Measurements from ENCODE around the gene PKDREJ.

Gene PKDREJ

DNA sequence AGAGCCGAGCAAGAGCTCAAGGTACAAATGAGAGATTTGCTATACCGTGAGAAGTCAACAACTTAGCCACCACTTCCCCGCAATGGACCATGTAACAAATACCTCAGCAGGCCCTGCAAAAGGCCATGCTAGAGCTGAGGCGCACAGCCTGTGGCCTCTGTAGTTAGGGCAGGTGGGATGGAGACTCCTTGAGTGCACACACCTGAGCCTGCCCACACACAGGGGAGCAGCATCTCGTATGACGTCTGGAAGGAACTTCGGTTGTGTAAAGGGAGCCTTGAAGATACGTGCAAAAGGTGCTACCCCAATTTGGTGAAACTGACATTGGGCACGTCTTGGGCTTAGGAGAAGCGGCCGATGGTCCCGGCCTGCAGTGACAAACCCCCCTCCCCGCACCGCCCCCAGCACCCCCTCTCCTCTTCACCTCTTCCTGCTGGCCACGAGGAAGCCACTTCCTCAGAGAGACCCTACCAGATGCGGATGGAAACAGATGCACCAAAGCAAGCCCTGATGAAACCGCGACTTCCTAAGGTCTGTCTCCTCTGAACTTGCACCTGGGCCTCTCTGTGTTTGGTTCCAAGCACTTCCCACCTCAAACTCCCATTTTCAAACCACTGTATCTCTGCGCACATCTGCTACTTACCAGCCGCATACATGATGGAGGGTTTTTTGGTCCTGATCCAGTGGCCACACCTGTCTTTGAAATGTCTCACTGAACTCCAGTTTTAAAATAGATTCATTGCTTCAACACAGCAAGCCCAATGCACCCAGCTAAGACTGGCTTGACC lies 23.7 kb downstream of the PKDREJ start:
- DNase-seq (ENCODE audit: low read depth), result no peak

DNA sequence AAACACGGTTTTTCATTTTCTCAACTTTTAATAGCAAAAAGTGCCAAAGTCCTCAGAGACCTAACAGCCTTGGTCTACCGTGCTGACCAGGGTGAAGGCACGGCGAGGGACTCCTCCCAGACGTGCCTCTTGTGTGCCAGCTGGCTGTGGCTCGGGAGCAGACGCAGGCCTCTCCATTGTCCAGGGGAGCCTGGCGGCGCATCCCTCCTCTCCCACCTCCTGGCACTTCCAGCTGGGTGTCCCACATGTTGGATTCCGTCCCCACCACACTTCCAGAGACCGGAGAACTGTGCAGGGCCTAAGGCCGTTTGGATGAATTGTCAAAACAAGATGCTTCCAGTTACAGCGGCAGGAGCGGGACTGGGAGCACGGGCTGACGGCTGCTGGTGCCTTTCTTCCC lies 24.6 kb downstream of the PKDREJ start:
- DNase-seq (ENCODE audit: low read depth), result no peak

DNA sequence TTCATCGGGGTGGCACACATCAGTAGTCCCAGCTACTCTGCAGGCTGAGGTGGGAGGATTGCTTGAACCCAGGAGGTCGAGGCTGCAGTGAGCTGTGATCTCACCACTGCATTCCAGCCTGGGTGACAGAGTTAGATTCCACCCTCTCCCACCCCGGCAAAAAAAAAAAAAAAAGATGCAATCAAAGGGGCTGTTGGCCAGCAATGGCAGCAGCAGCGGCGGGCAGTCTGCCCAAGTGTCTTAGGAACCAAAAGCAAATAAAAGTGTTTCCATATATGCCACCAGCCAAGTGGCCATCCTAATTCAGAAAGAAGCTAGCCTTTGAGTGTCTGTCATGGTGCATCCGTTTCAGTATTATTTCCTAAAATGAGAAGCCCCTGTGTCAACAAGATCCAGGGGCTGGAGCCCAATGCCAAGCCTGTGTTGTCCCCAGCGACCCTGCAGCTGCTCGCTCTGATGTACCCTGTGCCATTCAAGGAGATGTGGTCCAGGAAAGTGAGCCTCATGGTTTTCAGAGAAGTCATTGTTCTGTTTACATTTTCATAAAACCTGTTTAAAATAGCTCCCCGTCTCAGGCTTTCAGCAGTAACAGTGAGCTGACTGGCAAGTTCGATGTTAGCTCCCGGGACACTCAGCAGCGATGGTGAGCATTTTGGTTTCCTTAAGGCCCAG lies 25.6 kb downstream of the PKDREJ start:
- DNase-seq (ENCODE audit: low read depth), result no peak

DNA sequence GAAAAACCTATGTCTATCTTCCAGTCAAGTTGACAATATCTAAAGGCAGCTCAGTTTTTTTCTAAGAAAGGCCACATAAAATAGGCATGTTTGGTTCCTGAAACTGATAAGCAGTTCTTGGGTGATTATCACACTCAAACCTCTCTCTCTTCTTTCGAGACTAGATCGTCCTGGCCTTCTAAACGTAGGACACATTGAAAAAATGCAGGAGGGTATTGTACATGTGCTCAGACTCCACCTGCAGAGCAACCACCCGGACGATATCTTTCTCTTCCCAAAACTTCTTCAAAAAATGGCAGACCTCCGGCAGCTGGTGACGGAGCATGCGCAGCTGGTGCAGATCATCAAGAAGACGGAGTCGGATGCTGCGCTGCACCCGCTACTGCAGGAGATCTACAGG lies 28.2 kb downstream of the PKDREJ start:
- DNase-seq (ENCODE audit: low read depth), result no peak

DNA sequence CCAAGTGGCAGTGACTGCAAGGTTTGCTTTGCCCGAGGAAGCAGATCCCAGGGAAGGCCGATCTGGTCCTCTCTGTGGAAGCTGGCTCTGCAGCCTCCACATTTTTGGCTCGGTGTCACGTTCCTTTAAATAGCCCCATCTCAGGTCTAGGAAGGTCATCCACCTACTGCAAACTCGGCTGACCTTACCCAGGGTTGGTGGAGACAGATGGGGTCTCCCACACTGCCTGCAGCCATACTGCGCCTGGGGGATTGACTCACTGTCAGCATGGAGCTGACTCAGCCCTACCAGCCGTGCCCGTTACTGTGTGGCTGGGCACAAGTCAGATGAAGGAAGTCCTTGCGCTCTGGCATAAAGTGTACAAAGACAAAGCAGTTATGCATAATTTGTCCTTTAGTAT lies 29.9 kb downstream of the PKDREJ start:
- DNase-seq (ENCODE audit: low read depth), result no peak

DNA sequence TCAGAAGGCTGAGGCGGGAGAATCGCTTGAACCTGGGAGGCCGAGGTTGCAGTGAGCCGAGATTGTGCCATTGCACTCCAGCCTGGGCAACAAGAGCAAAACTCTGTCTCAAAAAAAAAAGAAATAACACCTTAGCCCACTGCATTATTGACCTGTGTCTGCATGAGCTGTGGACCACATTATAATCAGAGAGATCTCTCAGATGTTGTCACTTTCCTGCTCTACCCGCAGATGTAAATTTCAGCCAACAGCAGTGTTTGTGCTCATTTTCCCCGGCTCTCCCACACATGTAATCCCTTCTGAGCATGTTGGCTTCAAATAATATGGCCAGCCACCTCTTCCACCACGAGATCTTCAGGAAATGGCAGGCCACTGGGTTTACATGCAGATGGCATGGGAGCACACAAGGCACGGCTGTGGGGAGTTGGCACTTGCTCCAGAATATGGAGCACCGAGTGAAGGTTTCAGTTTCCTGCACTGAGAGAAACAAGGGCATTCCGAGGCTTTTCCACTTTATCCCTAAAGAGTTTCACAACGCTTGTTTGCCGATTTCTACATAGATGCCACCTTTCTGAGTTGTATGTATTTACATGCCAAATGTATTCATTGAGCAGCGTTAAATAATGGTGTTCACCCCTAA lies 32.8 kb downstream of the PKDREJ start:
- no peak for DNase-seq (ENCODE audit: low read depth)

DNA sequence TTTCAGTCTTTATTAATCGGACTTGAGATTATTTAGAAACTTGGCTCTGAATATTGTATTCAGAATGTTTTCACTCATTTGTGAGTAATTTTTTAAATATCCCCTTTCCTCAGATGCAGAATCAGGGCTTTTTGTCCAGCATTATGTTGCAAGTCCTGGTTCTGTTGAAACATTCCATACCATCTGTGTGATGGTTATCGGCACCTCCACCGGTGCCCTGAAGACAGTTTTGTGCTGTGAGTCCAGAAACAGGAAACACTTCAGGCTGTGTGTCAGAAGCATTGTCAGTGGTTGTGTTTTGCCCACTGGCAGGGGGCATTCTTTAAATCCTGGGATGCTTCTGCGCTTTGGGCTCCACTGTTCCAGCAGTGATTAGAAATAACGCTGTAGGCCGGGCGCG lies 33.4 kb downstream of the PKDREJ start:
- DNase-seq (ENCODE audit: low read depth), result no peak

DNA sequence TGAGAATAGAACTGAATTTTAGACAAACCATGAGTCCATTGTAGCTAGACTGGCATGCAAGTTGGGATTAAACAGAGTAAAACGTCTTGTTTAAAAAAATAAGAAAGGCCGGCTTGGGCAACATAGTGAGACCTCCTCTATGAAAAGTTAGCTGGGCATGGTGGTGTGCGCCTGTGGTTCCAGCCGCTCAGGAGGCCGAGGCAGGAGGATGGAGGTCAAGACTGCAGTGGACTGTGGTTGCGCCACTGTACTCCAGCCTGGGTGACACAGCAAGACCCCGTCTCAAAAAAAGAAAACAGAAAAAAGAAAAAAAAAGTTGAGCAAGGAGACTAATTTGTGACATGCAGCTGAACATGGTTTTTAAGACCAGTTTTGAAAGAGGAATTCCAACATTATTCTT lies 36.6 kb downstream of the PKDREJ start:
- no peak for DNase-seq (ENCODE audit: low read depth)

DNA sequence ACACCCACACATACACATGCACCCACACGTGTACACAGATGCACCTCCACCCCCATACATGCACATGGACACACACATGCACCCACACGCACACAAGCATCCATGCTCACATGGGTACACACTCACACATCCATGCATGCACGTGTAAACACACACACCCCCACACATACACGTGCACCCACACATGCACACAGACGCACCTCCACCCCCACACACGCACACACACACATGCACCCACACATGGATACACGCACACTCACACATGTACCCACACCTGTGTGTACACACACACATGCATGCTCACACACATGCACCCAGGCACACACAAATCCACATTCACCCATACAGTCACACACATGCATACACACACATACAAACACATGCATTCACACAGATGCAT lies 37.5 kb downstream of the PKDREJ start:
- no peak for DNase-seq (ENCODE audit: low read depth)

DNA sequence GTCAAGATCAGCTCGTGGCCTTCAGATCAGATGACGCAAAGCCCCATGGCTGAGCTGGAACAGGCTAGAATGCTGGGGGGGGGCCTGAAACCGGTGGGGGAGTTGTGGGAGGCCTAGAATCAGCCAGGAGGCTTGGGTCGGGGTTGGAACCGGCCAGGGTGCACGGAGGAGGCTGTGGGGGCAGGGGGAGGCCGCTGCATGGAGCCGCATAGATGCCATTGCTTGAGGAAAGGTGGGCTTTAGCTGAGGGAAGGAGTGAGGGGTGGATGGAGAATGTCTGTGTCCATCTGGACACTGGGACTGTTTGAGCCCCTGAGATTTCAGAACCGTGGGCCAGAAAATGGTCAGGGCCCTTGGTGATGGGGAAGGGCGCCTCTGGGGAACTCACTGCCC lies 38.2 kb downstream of the PKDREJ start:
- no peak for DNase-seq (ENCODE audit: low read depth)

DNA sequence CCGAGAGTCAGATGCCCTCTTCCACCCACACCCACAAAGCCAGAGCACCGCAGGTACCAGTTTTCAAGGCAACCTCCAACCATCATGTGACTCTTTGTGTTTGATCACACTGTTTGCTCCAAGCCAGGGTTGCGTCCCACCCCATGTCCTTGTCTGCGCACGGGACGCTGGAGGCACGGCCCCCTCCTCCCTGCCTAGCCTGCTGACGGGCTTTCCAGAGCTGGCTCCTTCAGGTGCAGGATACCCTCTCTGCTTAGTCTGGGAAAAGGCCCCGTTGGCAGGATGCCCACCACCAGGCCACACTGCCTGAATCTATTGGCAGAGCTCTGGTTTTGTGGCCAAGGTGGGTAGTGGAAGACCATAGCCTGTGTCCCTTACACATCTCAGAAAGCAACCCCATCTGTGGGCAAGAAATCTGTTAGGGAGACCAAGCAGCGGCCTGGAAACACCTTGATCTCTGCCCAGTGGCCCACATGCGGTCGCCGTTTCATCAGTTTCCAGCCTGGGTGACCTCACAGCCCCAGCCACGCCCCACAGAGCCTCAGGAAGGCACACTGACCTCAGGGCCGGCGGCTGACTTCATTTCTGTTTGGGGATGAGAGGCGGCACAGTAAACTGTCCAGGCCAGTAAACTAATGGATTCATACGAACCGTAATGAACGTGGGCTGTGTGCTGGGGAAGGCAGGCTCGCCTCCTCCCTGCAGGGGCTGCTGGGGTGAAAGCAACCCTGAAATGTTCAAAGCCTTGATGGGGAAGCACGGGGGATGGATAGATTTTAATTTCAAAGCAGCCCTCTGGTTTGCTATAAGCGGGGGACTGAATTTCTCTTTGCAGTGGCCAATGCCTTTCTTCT lies 38.9 kb downstream of the PKDREJ start:
- DNase-seq (ENCODE audit: low read depth), result no peak

DNA sequence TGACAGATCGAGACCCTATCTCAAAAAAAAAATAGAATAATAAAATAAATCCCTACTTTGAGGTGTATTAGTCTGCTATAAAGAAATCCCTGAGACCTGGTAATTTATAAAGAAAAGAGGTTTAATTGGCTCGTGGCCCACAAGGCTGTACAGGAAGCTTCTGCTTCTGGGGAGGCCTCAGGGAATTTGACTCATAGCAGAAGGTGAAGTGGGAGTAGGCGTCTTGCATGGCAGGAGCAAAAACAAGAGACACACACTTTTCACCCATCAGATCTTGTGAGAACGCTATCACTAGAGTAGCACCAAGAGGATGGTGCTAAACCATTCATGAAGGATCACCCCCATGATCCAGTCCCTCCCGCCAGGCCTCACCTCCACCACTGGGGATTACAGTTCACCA lies 42.2 kb downstream of the PKDREJ start:
- DNase-seq (ENCODE audit: low read depth), result no peak

DNA sequence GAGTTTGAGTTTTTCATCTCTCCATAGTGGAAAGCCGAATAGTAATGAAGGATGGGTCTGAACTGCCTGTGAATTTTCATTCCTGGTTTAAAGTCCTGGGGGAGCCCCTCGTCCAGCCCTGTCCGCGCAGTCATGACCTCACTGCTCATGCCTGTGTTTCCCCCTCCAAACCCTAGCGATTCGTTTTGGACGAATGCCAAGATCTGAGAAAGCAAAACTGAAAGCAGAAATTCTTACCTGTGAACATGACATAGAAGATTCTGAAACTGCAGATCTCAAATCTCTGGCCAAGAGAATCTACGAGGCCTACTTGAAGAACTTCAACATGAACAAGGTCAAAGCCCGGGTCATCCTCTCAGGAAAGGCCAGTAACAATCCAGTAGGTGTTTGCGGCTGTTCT lies 43.5 kb downstream of the PKDREJ start:
- DNase-seq (ENCODE audit: low read depth), result no peak

DNA sequence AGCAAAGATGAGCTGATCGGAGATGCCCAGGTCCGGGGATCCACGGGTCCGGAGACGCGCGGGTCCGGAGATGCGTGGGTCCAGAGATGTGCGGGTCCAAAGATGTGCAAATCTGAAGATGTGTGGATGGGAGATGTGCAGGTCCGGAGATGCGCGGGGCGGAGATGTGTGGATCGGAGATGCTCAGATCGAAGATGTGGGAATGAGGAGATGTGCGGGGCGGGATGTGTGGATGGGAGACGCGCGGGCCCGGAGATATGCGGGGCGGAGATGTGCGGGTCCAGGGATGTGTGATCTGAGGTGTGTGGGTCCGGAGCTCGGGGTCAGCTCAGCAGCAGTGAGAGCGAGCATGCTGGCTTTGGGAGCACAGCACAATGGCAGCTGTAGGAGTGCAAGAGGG lies 48.5 kb downstream of the PKDREJ start:
- no peak for DNase-seq (ENCODE audit: low read depth)

DNA sequence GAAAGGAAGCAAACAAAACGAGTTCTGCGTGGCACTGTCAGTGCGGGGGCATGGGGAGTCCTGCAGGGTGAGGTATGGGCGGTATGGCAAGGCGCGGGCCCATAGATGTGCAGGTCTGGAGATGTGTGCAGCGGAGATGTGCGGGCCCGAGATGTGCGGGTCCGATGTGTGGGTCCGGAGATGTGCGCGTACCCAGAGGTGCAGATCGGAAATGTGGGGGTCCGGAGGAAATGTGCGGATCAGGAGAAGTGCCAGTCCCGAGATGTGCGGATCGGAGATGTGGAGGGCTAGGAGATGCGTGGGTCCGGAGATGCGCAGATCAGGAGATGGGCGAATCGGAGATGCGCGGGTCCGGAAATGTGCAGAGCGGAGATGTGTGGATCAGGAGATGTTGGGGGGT lies 49.0 kb downstream of the PKDREJ start:
- no peak for DNase-seq (ENCODE audit: low read depth)

DNA sequence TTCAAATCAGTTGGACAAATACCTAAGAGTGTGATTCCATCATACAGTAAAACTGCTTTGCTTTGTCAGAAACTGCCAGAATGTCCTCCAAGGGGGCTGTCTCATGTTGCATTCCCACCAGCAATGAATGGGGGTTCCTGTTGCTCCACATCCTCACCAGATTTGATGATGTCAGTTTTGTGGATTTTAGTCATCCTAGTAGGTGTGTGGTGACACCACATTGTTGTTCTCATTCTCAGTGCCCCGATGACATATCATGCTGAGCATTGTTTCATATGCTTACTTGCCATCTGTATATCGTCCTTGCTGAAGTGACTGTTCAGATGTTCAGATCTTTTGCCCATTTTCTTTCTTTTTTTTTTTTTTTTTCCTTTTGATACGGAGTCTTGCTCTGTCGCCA lies 50.1 kb downstream of the PKDREJ start:
- DNase-seq (ENCODE audit: low read depth), result no peak

DNA sequence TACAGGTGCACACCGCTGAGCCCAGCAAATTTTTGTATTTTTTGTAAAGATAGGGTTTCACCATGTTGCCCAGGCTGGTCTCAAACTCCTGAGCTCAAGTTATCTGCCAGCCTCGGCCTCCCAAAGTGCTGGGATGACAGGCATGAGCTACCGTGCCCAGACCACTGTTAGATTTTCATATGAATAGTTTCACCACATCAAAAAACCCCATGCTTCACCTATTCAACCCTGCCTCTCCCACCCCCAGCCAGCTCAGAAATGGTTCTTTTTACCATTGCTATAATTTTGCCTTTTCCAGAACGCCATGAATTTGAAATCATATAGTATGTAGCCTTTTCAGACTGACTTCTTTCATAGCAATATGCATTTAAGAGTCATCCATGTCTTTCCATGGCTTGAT lies 50.9 kb downstream of the PKDREJ start:
- no peak for DNase-seq (ENCODE audit: low read depth)

DNA sequence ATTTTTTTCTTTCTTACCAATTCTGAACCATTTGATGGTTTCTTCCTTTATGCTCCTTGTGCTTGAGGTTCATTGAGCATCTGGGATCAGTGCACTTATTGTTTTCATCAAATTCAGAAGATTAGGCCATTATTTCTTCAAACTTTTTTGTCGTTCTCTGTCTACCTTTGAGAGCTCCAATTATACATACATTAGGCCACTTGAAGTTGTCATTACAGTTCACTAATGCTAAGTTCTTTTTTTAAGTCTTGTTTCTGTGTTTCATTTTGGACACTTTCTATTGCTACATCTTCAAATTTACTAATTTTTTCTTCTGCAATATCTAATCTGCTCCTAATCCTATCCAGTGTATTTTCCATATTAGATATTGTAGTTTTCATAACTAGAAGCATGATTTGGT lies 53.9 kb downstream of the PKDREJ start:
- no peak for DNase-seq (ENCODE audit: low read depth)
